GM19025 (cell line): ENCODE data around the gene MAP7.

Experiments
- ATAC-seq: cut with Tn5 transposase; IDR thresholded peaks from one replicate; pipeline ENCODE4 v1.9.1; 2021; ENCODE audit warnings: mild to moderate bottlenecking, low read depth, moderate library complexity; ENCODE audit not compliant: unreplicated experiment

MAP7 gene

GRCh38 chr6:136534268-136534667 lies 16.0 kb downstream of the MAP7 start:
- ATAC-seq = no peak

GRCh38 chr6:136533487-136533886 lies 16.7 kb downstream of the MAP7 start:
- no peak for ATAC-seq

GRCh38 chr6:136532030-136532429 lies 18.2 kb downstream of the MAP7 start:
- ATAC-seq = no peak

- no peak for ATAC-seq
These were observed 20.5 kb downstream of the MAP7 start for GRCh38 chr6:136529710-136530109.

- ATAC-seq = no peak
These were observed 21.7 kb downstream of the MAP7 start for GRCh38 chr6:136528477-136528876.

GRCh38 chr6:136527831-136528230 lies 22.4 kb downstream of the MAP7 start:
- no peak for ATAC-seq

- ATAC-seq = no peak
These were observed 23.3 kb downstream of the MAP7 start for GRCh38 chr6:136526937-136527336.

GRCh38 chr6:136526196-136526930 lies 23.9 kb downstream of the MAP7 start:
- ATAC-seq = no peak

- no peak for ATAC-seq
These were observed 24.5 kb downstream of the MAP7 start for GRCh38 chr6:136525586-136526195.

GRCh38 chr6:136524936-136525413 lies 25.2 kb downstream of the MAP7 start:
- ATAC-seq = no peak

- no peak for ATAC-seq
These were observed 25.8 kb downstream of the MAP7 start for GRCh38 chr6:136524339-136524935.

- ATAC-seq = no peak
These were observed 27.0 kb downstream of the MAP7 start for GRCh38 chr6:136523196-136523595.

GRCh38 chr6:136522636-136523035 lies 27.6 kb downstream of the MAP7 start:
- no peak for ATAC-seq

GRCh38 chr6:136521911-136522310 lies 28.3 kb downstream of the MAP7 start:
- no peak for ATAC-seq

GRCh38 chr6:136521427-136521826 lies 28.8 kb downstream of the MAP7 start:
- ATAC-seq = no peak

- ATAC-seq = no peak
These were observed 29.7 kb downstream of the MAP7 start for GRCh38 chr6:136520517-136520916.

- ATAC-seq = no peak
These were observed 32.6 kb downstream of the MAP7 start for GRCh38 chr6:136517582-136517981.

GRCh38 chr6:136517002-136517401 lies 33.2 kb downstream of the MAP7 start:
- ATAC-seq = no peak

- ATAC-seq = no peak
These were observed 35.6 kb downstream of the MAP7 start for GRCh38 chr6:136514591-136514990.

- no peak for ATAC-seq
These were observed 38.3 kb downstream of the MAP7 start for GRCh38 chr6:136511926-136512325.

GRCh38 chr6:136511397-136511796 lies 38.8 kb downstream of the MAP7 start:
- no peak for ATAC-seq

GRCh38 chr6:136510782-136511181 lies 39.4 kb downstream of the MAP7 start:
- no peak for ATAC-seq
